Astrocyte (in vitro differentiated cells and primary cell): ENCODE data around the gene ERAP2. TPM values are rescaled to one million over a fixed set of nuclear protein-coding genes. Genes with fewer than 3 reads are reported as not detected.

Experiments used
- DNase-seq: peaks from one replicate; pipeline ENCODE4 v3.0.0-alpha.2; 2010; ENCODE audit warnings: low read depth
- FAIRE-seq: peaks from 2 replicates; lab custom pipeline; 2011; peaks lifted over from hg19 to GRCh38; lab: Jason Lieb, UNC
- H2AFZ ChIP-seq: 2 replicates; pipeline ENCODE4 v1.6.0; 2012; ENCODE audit warnings: low read depth, low read length, inconsistent platforms
- H3K27ac ChIP-seq: 2 replicates; pipeline ENCODE4 v1.5.1; 2011; ENCODE audit warnings: low read depth, low read length, inconsistent platforms
- H3K27me3 ChIP-seq: 2 replicates; pipeline ENCODE4 v1.6.0; 2011; ENCODE audit warnings: low read length, inconsistent platforms; ENCODE audit not compliant: insufficient read depth
- H3K36me3 ChIP-seq: 2 replicates; pipeline ENCODE4 v1.5.1; 2011; ENCODE audit warnings: low read length, inconsistent platforms; ENCODE audit not compliant: insufficient read depth
- H3K4me1 ChIP-seq: 2 replicates; pipeline ENCODE4 v1.5.1; 2011; ENCODE audit warnings: low read length, inconsistent platforms; ENCODE audit not compliant: insufficient read depth
- H3K4me2 ChIP-seq: 2 replicates; pipeline ENCODE4 v1.6.0; 2012; ENCODE audit warnings: low read length, inconsistent platforms
- H3K4me3 ChIP-seq: 2 replicates; pipeline ENCODE4 v1.5.1; 2011; ENCODE audit warnings: low read depth, mild to moderate bottlenecking, low read length, inconsistent platforms; ENCODE audit not compliant: insufficient read depth
- H3K79me2 ChIP-seq: 2 replicates; pipeline ENCODE4 v1.6.0; 2012; ENCODE audit warnings: mild to moderate bottlenecking, low read length, inconsistent platforms; ENCODE audit not compliant: insufficient read depth
- H3K9ac ChIP-seq: 2 replicates; pipeline ENCODE4 v1.6.0; 2012; ENCODE audit warnings: mild to moderate bottlenecking, low read length, inconsistent platforms
- H3K9me3 ChIP-seq: 2 replicates; pipeline ENCODE4 v1.5.1; 2012; ENCODE audit warnings: low read depth, mild to moderate bottlenecking, low read length, inconsistent platforms; ENCODE audit not compliant: insufficient read depth
- H4K20me1 ChIP-seq: 2 replicates; pipeline ENCODE4 v1.6.0; 2012; ENCODE audit warnings: low read length, inconsistent platforms; ENCODE audit not compliant: insufficient read depth
- H3K27ac Mint-ChIP-seq: one replicate; pipeline ENCODE4 v1.8.0; 2021; ENCODE audit warnings: mild to moderate bottlenecking, mixed read lengths; ENCODE audit not compliant: unreplicated experiment
- H3K27me3 Mint-ChIP-seq: one replicate; pipeline ENCODE4 v1.8.0; 2021; ENCODE audit warnings: low read depth, mixed read lengths; ENCODE audit not compliant: unreplicated experiment
- H3K36me3 Mint-ChIP-seq: one replicate; pipeline ENCODE4 v1.8.0; 2021; ENCODE audit warnings: low read depth, mixed read lengths; ENCODE audit not compliant: unreplicated experiment
- H3K4me1 Mint-ChIP-seq: one replicate; pipeline ENCODE4 v1.8.0; 2021; ENCODE audit warnings: low read depth, mixed read lengths; ENCODE audit not compliant: unreplicated experiment
- H3K4me3 Mint-ChIP-seq: one replicate; pipeline ENCODE4 v1.8.0; 2021; ENCODE audit warnings: mild to moderate bottlenecking, moderate library complexity, mixed read lengths; ENCODE audit not compliant: unreplicated experiment
- H3K9me3 Mint-ChIP-seq: one replicate; pipeline ENCODE4 v1.8.0; 2021; ENCODE audit warnings: mild to moderate bottlenecking, mixed read lengths; ENCODE audit not compliant: unreplicated experiment
- CTCF ChIP-seq: IDR thresholded peaks from 2 replicates; pipeline ENCODE4 v1.5.1; 2011; ENCODE audit warnings: low read depth, mild to moderate bottlenecking, inconsistent platforms, low read length, moderate library complexity; ENCODE audit not compliant: insufficient read depth
- EZH2 ChIP-seq: IDR thresholded peaks from 2 replicates; pipeline ENCODE4 v1.6.1; 2012; ENCODE audit warnings: mild to moderate bottlenecking, low read length, inconsistent platforms; ENCODE audit not compliant: insufficient read depth
- total RNA-seq: library from RNA; stranded (reverse); gene quantifications from 2 replicates; pipeline ENCODE4 v1.2.1, GENCODE V29; 2021

Gene ERAP2
- total RNA-seq, 1 donor from 2014 or later: 2.5 TPM

GRCh38 chr5:96924016-96924443 lies 47.7 kb downstream of the ERAP2 start:
- Histone ChIP-seq H3K4me3 (no peak overlapping the region), H3K4me1 (no peaks in the 10 kb centered on the region), H3K9ac (no peak overlapping the region), H4K20me1 (no peaks in the 10 kb centered on the region), H3K79me2 (no peaks in the 10 kb centered on the region), H2AFZ (no peak overlapping the region), H3K9me3 (no peaks in the 10 kb centered on the region), H3K27me3 (no peaks in the 10 kb centered on the region), H3K36me3 (no peaks in the 10 kb centered on the region), H3K27ac (no peak overlapping the region), H3K4me2 (no peak overlapping the region)
- no peak for TF ChIP-seq EZH2
- no peak for TF ChIP-seq CTCF
- FAIRE-seq (no peak), DNase-seq (no peak)
- peaks cover 2% of the 10 kb centered on the region for H3K36me3 Mint-ChIP-seq
- H3K27me3 Mint-ChIP-seq: no peaks in the 10 kb centered on the region
- no peak overlapping the region for H3K4me3 Mint-ChIP-seq
- H3K9me3 Mint-ChIP-seq: no peaks in the 10 kb centered on the region
- peaks cover 9% of the 10 kb centered on the region for H3K4me1 Mint-ChIP-seq
- H3K27ac Mint-ChIP-seq: no peak overlapping the region

DNA sequence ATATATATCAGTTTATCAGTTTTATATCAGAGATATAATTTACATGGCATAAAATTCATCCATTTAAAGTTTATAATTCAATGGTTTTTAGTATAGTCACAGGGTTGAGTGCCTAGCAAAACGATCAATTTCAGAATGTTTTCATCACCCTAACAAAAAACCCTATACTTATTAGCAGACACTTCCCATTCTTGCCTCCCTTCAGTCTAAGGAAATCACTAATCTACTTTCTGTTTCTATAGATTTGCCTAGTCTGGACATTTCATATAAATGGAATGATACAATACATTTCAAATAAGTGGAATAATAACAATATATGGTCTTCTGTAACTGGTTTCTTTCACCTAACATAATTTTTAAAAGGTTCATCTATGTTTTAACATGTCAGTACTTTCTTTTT lies 50.0 kb downstream of the ERAP2 start:
- no peak for FAIRE-seq

More for the DNA sequence above, 50.0 kb downstream of the ERAP2 start:
- Histone ChIP-seq H2AFZ (no peak overlapping the region), H3K27me3 (no peaks in the 10 kb centered on the region), H3K4me1 (no peaks in the 10 kb centered on the region), H3K9me3 (no peaks in the 10 kb centered on the region), H3K79me2 (no peaks in the 10 kb centered on the region), H3K4me2 (no peak overlapping the region), H3K27ac (no peak overlapping the region), H4K20me1 (no peaks in the 10 kb centered on the region), H3K4me3 (no peak overlapping the region), H3K9ac (no peak overlapping the region), H3K36me3 (no peaks in the 10 kb centered on the region)
- H3K9me3 Mint-ChIP-seq: no peaks in the 10 kb centered on the region
- H3K27me3 Mint-ChIP-seq: peaks cover 4% of the 10 kb centered on the region
- DNase-seq: no peak
- H3K4me3 Mint-ChIP-seq: no peak overlapping the region
- peaks cover 2% of the 10 kb centered on the region for H3K36me3 Mint-ChIP-seq
- TF ChIP-seq CTCF (no peak), EZH2 (no peak)
- peaks cover 4% of the 10 kb centered on the region for H3K4me1 Mint-ChIP-seq
- no peak overlapping the region for H3K27ac Mint-ChIP-seq
